IPS-15b (cell line): ENCODE data around the gene ALDH3A1.

Experiments used
- H3K27me3 ChIP-seq: one replicate; pipeline ENCODE4 v1.6.1; 2013; ENCODE audit warnings: low read length; ENCODE audit not compliant: control insufficient read depth, insufficient read depth
- H3K36me3 ChIP-seq: one replicate; pipeline ENCODE4 v1.6.1; 2013; ENCODE audit warnings: low read length; ENCODE audit not compliant: control insufficient read depth, insufficient read depth
- H3K4me1 ChIP-seq: one replicate; pipeline ENCODE4 v1.6.1; 2013; ENCODE audit warnings: mild to moderate bottlenecking, low read length; ENCODE audit not compliant: control insufficient read depth, insufficient read depth
- H3K4me3 ChIP-seq: one replicate; pipeline ENCODE4 v1.5.1; 2013; ENCODE audit warnings: low read depth, low read length
- H3K9ac ChIP-seq: one replicate; pipeline ENCODE4 v1.6.1; 2013; ENCODE audit warnings: low read depth, mild to moderate bottlenecking, low read length
- H3K9me3 ChIP-seq: one replicate; pipeline ENCODE4 v1.6.1; 2013; ENCODE audit warnings: mild to moderate bottlenecking, low read length; ENCODE audit not compliant: control insufficient read depth, insufficient read depth

Gene ALDH3A1

DNA sequence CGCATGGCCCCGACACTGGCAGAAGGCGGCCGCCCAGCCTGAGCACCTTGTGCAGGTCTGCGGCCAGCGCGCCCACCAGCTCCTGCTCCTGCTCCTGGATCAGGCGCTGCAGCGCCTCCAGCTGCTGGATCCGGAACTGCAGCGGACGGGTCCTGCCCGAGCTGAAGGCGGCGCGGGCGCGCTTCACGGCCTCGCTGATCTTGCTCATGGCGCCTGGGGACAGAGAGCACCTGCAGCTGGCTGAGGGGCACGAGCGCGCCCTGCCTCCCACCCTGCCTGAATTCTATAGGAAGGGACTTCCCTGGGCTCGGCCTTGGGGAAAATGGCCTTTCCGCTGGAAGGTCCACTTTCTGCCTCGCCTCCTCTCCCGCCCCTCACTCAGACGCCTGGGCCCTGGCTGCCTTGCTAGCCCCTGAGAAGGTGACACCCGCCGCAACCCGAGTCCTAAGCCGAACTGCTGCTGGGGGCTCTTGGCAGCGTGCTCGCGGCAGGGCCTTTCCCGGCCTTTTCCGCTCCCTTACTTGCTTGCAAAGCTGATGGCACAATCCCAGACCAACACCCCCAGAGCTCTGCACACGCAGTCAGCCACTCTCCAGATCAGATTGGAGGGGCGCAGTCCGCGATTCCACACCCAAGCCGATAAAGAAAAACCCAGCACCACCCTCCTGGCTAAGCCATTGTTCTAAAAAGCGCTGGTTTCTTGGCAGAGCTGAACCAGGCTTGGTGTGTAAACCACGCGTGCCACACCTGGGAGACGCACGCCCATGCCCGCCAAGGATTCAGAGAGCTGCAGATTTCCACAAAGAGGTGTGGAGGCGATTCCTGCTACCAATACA lies 3.0 kb downstream of the ALDH3A1 start:
- Histone ChIP-seq H3K4me1 (peaks cover 6% of the 10 kb centered on the region), H3K36me3 (no peaks in the 10 kb centered on the region), H3K27me3 (peaks cover 5% of the 10 kb centered on the region), H3K4me3 (peak overlapping the region; percentile 43), H3K9me3 (no peaks in the 10 kb centered on the region), H3K9ac (no peak overlapping the region)

DNA sequence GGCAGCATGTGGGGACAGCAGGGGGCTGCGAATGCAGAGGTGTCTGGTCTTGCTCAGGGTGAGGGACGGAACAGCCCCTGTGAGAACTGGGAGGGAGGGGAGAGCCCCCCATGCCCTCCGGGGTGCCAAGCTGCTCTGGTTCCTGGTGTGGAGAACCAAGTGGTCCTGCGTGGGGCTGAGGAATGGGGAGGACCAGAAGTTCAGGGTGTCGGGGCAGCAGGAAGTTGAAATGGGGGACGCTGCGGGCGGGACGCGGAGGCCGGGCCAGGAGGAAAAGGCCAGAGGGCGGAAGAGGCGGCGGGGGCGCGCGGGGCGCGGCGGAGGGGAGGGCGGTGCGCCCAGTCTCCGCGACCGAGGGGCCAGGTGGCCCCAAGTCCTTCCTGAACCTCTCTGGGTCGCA lies 3.6 kb downstream of the ALDH3A1 start:
- H3K27me3 ChIP-seq: peaks cover 5% of the 10 kb centered on the region
- no peaks in the 10 kb centered on the region for H3K9me3 ChIP-seq
- peak overlapping the region; percentile 54 for H3K9ac ChIP-seq
- H3K4me1 ChIP-seq: peaks cover 6% of the 10 kb centered on the region
- peak overlapping the region; percentile 45 for H3K4me3 ChIP-seq
- no peaks in the 10 kb centered on the region for H3K36me3 ChIP-seq

DNA sequence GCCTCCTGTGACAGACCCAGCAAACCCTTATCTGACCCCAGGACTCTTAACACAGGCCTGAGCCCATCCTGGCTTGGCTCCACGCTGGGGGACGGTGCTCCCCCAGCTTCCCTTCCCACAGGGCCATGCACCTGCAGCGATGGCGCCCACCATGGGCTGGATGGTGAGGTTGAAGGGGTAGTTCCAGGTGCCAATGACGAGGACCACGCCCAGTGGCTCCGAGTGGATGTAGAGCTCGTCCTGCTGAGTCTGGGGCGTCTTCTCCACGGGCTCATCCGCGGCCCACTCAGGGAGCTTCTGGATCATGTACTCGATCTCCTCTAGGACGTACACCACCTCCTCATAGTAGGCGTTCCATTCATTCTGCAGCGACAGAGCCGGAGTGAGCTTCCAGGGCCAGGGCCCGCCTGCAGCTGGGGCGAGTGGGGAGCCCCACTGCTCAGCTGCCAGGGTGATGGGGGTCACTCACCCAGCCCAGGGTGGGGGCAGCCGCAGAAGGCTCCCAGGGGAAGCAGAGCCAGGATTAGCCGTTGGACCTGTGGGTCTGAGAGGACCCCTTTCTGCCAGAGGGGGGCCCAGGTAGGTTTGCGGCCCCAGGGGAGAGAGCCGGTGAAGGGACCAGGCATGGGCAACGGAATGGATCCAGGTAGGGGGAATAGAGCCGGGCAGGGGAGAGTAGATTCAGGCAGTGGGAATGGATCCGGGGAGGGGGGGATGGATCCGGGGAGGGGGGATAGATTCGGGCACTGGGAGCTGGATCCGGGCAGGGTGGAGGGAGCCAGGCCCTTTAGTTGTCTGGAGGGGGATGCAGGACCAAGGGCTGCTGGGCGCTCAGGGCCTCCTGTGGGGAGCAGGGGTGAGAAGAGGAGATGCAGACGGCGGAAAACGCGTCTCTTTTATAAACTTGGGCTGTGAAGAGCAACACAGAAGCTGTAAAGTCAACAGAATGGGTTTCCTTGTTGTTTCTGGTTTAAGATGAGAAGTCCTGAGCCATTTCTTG lies 4.7 kb downstream of the ALDH3A1 start:
- H3K27me3 ChIP-seq: peaks cover 5% of the 10 kb centered on the region
- H3K4me1 ChIP-seq: peaks cover 4% of the 10 kb centered on the region
- H3K4me3 ChIP-seq: no peak overlapping the region
- no peaks in the 10 kb centered on the region for H3K36me3 ChIP-seq
- no peak overlapping the region for H3K9ac ChIP-seq
- no peaks in the 10 kb centered on the region for H3K9me3 ChIP-seq

DNA sequence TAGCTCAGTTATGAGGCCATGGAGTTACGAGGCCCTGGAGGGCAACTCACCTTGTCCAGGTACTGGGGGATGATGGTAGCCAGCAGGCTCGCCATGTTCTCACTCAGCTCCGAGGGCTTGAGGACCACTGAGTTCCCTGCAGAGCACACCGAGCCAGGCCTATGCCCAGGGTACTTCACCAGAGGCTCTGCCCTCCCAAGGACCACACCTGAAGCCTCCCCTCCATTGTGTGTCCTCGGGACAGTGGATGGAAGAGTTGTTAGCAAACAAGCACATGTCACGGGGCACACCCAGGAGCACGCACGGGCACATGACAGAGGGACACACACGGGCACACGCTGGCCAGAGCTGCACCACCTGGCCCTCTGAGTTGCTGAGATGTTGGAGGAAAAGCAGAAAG lies 5.6 kb downstream of the ALDH3A1 start:
- Histone ChIP-seq H3K9ac (no peak overlapping the region), H3K36me3 (no peaks in the 10 kb centered on the region), H3K27me3 (peaks cover 5% of the 10 kb centered on the region), H3K4me1 (peaks cover 4% of the 10 kb centered on the region), H3K4me3 (no peak overlapping the region), H3K9me3 (no peaks in the 10 kb centered on the region)

DNA sequence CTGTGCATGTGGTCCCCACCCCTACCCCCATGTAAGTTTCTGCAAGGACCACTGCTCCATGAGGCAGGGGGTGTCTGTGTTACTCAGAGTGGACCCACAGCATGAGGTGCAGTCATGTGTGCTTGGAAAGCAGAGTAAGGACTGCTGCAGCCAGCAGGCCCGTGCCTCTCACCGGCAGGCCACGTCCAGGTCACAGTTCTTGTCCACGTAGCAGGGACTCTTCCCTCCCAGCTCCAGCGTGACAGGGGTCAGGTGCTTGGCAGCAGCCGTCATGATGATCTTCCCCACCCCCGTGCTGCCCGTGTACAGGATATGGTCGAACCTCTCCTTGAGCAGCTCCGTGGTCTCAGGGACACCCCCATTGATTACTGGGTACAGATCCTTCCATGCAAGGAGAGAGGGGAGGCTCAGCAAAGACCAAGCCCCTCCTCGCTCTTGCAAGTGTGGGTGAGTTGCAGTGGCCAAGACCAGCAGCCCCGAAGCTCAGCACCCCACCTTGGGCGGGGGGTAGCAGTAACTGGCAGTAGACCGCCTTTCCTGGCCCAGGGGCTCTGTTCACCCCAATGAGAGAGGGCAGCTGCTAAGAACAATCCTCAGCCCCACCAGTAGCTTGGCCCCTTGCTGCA lies 6.2 kb downstream of the ALDH3A1 start:
- Histone ChIP-seq H3K4me3 (no peak overlapping the region), H3K9me3 (no peaks in the 10 kb centered on the region), H3K27me3 (peaks cover 5% of the 10 kb centered on the region), H3K4me1 (peaks cover 4% of the 10 kb centered on the region), H3K9ac (no peak overlapping the region), H3K36me3 (no peaks in the 10 kb centered on the region)

DNA sequence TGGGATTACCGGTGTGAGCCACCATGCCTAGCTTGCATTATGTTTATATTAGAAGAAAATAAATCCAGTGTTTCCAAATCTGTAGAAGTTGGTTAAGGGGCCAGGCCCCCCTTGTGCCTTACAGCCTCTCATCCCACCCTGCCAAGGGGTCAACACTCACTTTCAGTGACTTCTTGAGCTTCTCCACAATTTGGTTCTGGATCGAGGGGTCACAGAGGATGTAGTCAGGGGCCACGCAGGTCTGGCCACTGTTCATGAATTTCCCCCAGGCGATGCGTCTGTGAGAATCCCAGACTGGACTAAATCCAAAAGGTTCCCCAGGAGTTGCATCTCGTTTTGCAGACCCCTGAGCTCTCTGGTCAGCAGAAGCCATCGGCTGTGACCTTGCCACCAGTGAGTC lies 7.2 kb downstream of the ALDH3A1 start:
- Histone ChIP-seq H3K4me1 (peaks cover 4% of the 10 kb centered on the region), H3K9me3 (no peaks in the 10 kb centered on the region), H3K27me3 (peaks cover 5% of the 10 kb centered on the region), H3K4me3 (no peak overlapping the region), H3K36me3 (no peaks in the 10 kb centered on the region), H3K9ac (no peak overlapping the region)

DNA sequence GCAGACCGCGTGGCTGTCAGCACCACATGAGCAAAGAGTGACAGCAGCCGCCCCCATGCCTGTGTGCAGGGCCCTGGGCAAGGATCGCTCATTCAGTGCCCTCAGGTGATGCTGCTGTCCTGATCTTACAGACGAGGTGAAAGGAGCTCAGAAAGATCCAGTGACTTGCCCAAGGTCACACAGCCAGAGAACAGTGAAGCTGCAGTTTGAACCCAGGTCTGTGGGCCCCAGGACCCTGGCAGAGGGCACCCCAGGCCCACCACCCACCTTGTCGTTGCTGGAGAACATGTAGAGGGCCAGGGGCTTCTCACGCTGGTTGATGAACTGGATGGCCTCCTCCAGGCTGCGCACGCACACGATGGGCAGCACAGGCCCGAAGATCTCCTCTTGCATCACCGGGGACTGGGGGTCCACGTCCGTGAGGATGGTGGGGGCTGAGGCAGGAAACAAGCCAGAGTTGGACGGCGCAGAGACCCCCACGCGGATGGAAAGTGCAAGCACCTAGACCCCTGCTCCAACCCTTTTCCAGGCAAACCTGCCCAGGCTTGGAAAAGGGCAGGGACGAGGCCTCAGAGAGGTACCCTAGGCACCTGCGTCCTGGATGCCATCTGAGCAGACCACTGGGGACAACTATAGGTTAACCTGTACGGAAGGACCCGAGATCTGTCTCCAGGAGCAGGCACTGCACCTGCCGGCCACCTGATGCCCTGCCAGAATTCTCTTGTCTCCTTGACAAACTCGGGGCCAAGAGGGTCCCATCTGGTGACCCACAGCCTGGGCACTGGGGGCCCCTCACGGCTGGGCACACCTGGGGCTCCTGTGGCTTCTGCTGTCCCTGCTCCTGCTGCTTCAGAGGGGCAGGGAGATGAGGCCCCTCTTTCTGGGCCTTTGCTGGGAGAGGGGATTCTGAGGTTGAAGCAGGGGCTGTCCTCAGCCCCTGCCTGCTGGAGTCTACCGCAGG lies 8.6 kb downstream of the ALDH3A1 start:
- Histone ChIP-seq H3K9ac (no peak overlapping the region), H3K36me3 (no peaks in the 10 kb centered on the region), H3K4me3 (no peak overlapping the region), H3K27me3 (no peaks in the 10 kb centered on the region), H3K4me1 (no peaks in the 10 kb centered on the region), H3K9me3 (no peaks in the 10 kb centered on the region)

DNA sequence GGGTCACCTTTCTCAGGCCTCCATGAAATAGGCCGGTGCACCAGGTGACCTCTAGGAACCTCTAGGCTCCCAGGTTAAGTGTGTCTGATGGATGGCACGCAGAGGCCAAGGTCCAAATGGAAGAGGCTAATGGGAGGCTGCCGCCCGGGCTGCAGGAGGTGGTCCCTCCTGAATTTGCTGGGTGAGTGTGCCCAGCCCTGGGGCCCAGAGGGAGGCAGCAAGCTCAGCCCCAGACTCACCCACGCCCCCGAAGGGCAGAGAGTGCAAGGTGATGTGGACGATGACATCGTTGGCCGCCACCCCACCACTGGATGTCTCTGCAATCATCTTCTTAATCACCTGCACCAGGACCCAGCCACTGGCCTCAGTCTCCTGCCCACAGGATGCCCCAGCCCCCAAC lies 9.3 kb downstream of the ALDH3A1 start:
- no peak overlapping the region for H3K4me3 ChIP-seq
- H3K27me3 ChIP-seq: no peaks in the 10 kb centered on the region
- H3K9me3 ChIP-seq: no peaks in the 10 kb centered on the region
- no peaks in the 10 kb centered on the region for H3K36me3 ChIP-seq
- H3K4me1 ChIP-seq: no peaks in the 10 kb centered on the region
- no peak overlapping the region for H3K9ac ChIP-seq

DNA sequence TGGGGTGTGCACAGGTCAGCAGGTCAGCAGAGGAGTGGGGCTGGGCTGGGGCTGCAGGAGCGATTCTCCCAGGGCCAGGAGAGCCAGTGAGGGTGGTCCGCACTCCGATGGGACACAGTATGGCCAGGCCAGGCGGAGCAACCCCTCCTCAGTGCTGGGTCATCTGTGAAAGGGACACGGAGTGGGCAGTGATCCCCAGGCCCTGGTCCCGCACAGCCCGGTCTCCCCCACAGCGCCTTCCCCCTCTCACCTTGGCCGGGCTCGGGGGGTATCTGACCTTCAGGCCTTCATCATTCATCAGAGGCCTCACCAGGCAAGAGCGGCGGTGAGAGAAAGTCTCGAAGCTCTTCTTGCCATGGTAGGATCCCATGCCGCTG lies 10.0 kb downstream of the ALDH3A1 start:
- H3K36me3 ChIP-seq: no peaks in the 10 kb centered on the region
- H3K27me3 ChIP-seq: no peaks in the 10 kb centered on the region
- H3K9ac ChIP-seq: no peak overlapping the region
- no peaks in the 10 kb centered on the region for H3K9me3 ChIP-seq
- H3K4me1 ChIP-seq: no peaks in the 10 kb centered on the region
- no peak overlapping the region for H3K4me3 ChIP-seq

DNA sequence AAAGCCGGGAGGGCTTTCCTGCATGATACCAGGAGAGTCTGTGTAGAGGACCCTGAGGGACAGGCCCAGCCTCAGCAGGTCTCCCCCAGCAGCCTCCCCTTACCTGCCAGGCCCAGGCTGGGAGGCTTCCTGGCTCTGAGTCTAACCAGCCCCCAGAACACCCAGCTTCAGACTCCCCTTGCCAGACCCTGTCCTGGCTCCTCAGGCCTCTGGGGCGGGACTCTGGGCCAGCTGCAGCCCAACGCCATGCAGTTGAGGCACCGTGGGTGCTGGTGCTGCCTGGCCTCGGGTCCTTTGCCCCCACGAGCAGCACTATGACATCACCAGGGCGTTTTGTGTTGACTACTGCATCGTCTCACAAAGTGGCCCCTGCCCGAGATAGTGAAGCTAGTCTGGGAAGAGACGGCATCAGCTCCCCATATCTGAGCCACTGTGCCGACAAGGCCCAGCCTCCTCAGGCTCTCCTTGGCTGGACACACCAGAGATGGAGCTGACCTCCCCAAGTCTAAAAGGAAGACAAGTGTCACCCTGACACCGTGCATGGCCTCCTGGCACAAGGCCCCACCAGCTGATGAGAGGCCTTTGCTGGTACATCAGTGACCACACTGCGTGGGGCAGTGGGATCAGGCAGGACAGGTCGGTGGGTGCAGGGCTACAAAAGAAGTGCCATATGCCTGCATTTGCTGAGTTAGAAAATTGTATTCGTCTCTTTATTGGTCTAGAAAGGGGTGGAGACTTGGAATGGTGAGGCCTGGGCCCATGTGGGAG lies 10.6 kb downstream of the ALDH3A1 start:
- no peaks in the 10 kb centered on the region for H3K9me3 ChIP-seq
- no peaks in the 10 kb centered on the region for H3K4me1 ChIP-seq

More for the DNA sequence above, 10.6 kb downstream of the ALDH3A1 start:
- Histone ChIP-seq H3K27me3 (no peaks in the 10 kb centered on the region), H3K9ac (no peak overlapping the region), H3K4me3 (no peak overlapping the region), H3K36me3 (no peaks in the 10 kb centered on the region)
